HL-60 (cell line): ENCODE results near the gene CDCA4.

Experiments
- CTCF ChIP-seq: IDR thresholded peaks from one replicate; pipeline ENCODE4 v1.5.1; 2011; ENCODE audit warnings: low read length, control low read depth, inconsistent platforms; ENCODE audit not compliant: insufficient read depth
- GABPA ChIP-seq: IDR thresholded peaks from 2 replicates; pipeline ENCODE4 v1.6.1; 2012; ENCODE audit warnings: low read depth
- POLR2AphosphoS5 ChIP-seq: IDR thresholded peaks from 2 replicates; pipeline ENCODE4 v1.6.1; 2012; ENCODE audit warnings: low read depth

- TF ChIP-seq CTCF (no peak), POLR2AphosphoS5 (no peak), GABPA (no peak)
These were observed 34.3 kb downstream of the CDCA4 start for GRCh38 chr14:104986487-104987164.
